Caco-2 (cell line): ENCODE measurements around the gene COX7A2. TPM values are rescaled to one million over a fixed set of nuclear protein-coding genes. Genes with fewer than 3 reads are reported as not detected.

Source experiments
- BruUV-seq: library from RNA; stranded (reverse); fragments of 400-500 nt; replicated peaks from 2 replicates; lab custom pipeline; 2021; lab: Mats Ljungman, UMichigan
- CTCF ChIA-PET: fragments of 300-600 bp; sonication (Branson Sonifier 250); formaldehyde crosslinking; loops from one replicate; lab custom pipeline; 2022; ENCODE audit warnings: antibody characterized with exemption; lab: Charles Lee
- POLR2A ChIA-PET: fragments of 300-600 bp; sonication (Branson Sonifier 250); formaldehyde crosslinking; loops from one replicate; lab custom pipeline; 2022; ENCODE audit warnings: antibody characterized with exemption; lab: Charles Lee
- DNase-seq, 2 experiments: peaks; one replicate each; pipeline versions ENCODE4 v3.0.0 to v3.0.0-alpha.2; 2020 to 2022
- H3K27me3 ChIP-seq: replicated peaks from 2 replicates; pipeline ENCODE4 v1.6.0; 2011; ENCODE audit warnings: low read length; ENCODE audit not compliant: control insufficient read depth, insufficient read depth
- H3K36me3 ChIP-seq: 2 replicates; pipeline ENCODE4 v1.5.1; 2011; ENCODE audit warnings: low read length; ENCODE audit not compliant: control insufficient read depth, insufficient read depth
- H3K4me1 ChIP-seq: fragments of 250-450 bp; sonication (Bioruptor Pico); 2 replicates; pipeline ENCODE4 v1.5.1; 2020; ENCODE audit warnings: mild to moderate bottlenecking
- H3K4me3 ChIP-seq: 2 replicates; pipeline ENCODE4 v1.5.1; 2011; ENCODE audit warnings: low read depth, mild to moderate bottlenecking, control low read depth, low read length
- H3K9me3 ChIP-seq: fragments of 250-450 bp; sonication (Bioruptor Pico); 2 replicates; pipeline ENCODE4 v1.5.1; 2020; ENCODE audit warnings: mild to moderate bottlenecking, moderate library complexity
- H3K27ac Mint-ChIP-seq: one replicate; pipeline ENCODE4 v1.8.0; 2022; ENCODE audit warnings: mixed read lengths; ENCODE audit not compliant: unreplicated experiment
- H3K27me3 Mint-ChIP-seq: one replicate; pipeline ENCODE4 v1.8.0; 2022; ENCODE audit warnings: mixed read lengths; ENCODE audit not compliant: insufficient read depth, unreplicated experiment
- H3K36me3 Mint-ChIP-seq: one replicate; pipeline ENCODE4 v1.8.0; 2022; ENCODE audit warnings: mild to moderate bottlenecking, mixed read lengths; ENCODE audit not compliant: insufficient read depth, unreplicated experiment
- H3K4me1 Mint-ChIP-seq: one replicate; pipeline ENCODE4 v1.8.0; 2022; ENCODE audit warnings: low read depth, mixed read lengths; ENCODE audit not compliant: unreplicated experiment
- H3K4me3 Mint-ChIP-seq: one replicate; pipeline ENCODE4 v1.8.0; 2022; ENCODE audit warnings: mild to moderate bottlenecking, moderate library complexity, mixed read lengths; ENCODE audit not compliant: unreplicated experiment
- H3K9me3 Mint-ChIP-seq: one replicate; pipeline ENCODE4 v1.8.0; 2022; ENCODE audit warnings: mixed read lengths; ENCODE audit not compliant: unreplicated experiment
- CTCF ChIP-seq, 2 experiments: fragments of 200-600 bp in 1 of 2; IDR thresholded peaks; 1 replicate in 1 of 2; 2 replicates in 1 of 2; pipeline versions ENCODE4 v1.5.1 to v1.8.0; 2011 to 2022; ENCODE audit warnings: antibody characterized with exemption in 1 of 2, control low read depth in 1 of 2, inconsistent platforms in 1 of 2, low read depth in 1 of 2, low read length in 1 of 2, mild to moderate bottlenecking in 1 of 2, moderate library complexity in 1 of 2; ENCODE audit not compliant: insufficient read depth in 1 of 2, severe bottlenecking in 1 of 2, unreplicated experiment in 1 of 2
- intact Hi-C: fragments of 100-400 bp; cut with micrococcal nuclease; formaldehyde crosslinking; loops from one replicate; pipeline ENCODE4 v1.10.0; 2022; ENCODE audit not compliant: unreplicated experiment
- total RNA-seq: library from RNA; stranded (reverse); gene quantifications from 2 replicates; pipeline ENCODE4 v1.2.3, GENCODE V29; 2022

The COX7A2 gene
- total RNA-seq, 1 experiment from 2014 or later: 381 TPM

GRCh38 chr6:75204217-75204958 lies 39.2 kb downstream of the COX7A2 start:
- Mint-ChIP-seq H3K4me1 (peaks cover 16% of the 10 kb centered on the region), H3K4me3 (peak overlapping the region; percentile 82), H3K9me3 (no peaks in the 10 kb centered on the region), H3K36me3 (peaks cover 6% of the 10 kb centered on the region), H3K27ac (peak overlapping the region; percentile 43), H3K27me3 (no peaks in the 10 kb centered on the region)
- ChIA-PET CTCF (interaction anchor here (0.6 to 2.2 kb wide), 14 partner anchors 13 to 1420 kb away, joined by 3 to 8 read pairs (median 4); no protein-coding TSS in a partner anchor), POLR2A (interaction anchor here (0.6 kb wide), 2 partner anchors 34 to 587 kb away, joined by 3 to 4 read pairs; no protein-coding TSS in a partner anchor)
- Histone ChIP-seq H3K36me3 (no peaks in the 10 kb centered on the region), H3K4me1 (peaks cover 10% of the 10 kb centered on the region), H3K27me3 (no peaks in the 10 kb centered on the region), H3K4me3 (peak overlapping the region; percentile 45), H3K9me3 (no peaks in the 10 kb centered on the region)
- intact Hi-C loops: loop anchor here (1.0 to 10.0 kb wide), 7 partner anchors 21 to 452 kb away; no protein-coding TSS in a partner anchor
- BruUV-seq: no TSS peak
- peak; percentile 82 for DNase-seq
- TF ChIP-seq CTCF (IDR thresholded peaks at IDR 0.05; ENCODE audit: insufficient read depth in 1 of 2, low read depth in 1 of 2, low read length in 1 of 2, severe bottlenecking in 1 of 2, unreplicated experiment in 1 of 2): peak; percentile 56 to 85

- H3K27ac Mint-ChIP-seq: peak overlapping the region; percentile 43
- no peaks in the 10 kb centered on the region for H3K9me3 Mint-ChIP-seq
- Histone ChIP-seq H3K36me3 (no peaks in the 10 kb centered on the region), H3K27me3 (no peaks in the 10 kb centered on the region), H3K4me3 (peak overlapping the region; percentile 1; the same call in 1 of the 2 replicates), H3K9me3 (no peaks in the 10 kb centered on the region), H3K4me1 (peaks cover 10% of the 10 kb centered on the region)
- peaks cover 6% of the 10 kb centered on the region for H3K36me3 Mint-ChIP-seq
- H3K4me3 Mint-ChIP-seq: peak overlapping the region; percentile 82
- ChIA-PET CTCF (interaction anchor here (0.5 to 2.2 kb wide), 9 partner anchors 21 to 456 kb away, joined by 3 to 8 read pairs (median 5); no protein-coding TSS in a partner anchor), POLR2A (no interaction called here)
- peaks cover 16% of the 10 kb centered on the region for H3K4me1 Mint-ChIP-seq
- no peak for DNase-seq
- intact Hi-C loops: loop anchor here (1.0 to 10.0 kb wide), 7 partner anchors 20 to 451 kb away; no protein-coding TSS in a partner anchor
- H3K27me3 Mint-ChIP-seq: no peaks in the 10 kb centered on the region
- no TSS peak for BruUV-seq
- TF ChIP-seq CTCF (IDR thresholded peaks at IDR 0.05; ENCODE audit: insufficient read depth in 1 of 2, low read depth in 1 of 2, low read length in 1 of 2, severe bottlenecking in 1 of 2, unreplicated experiment in 1 of 2): no peak
Measured at GRCh38 chr6:75203721-75204120, 39.9 kb downstream of the COX7A2 start.

GRCh38 chr6:75202676-75203131 lies 40.9 kb downstream of the COX7A2 start:
- no TSS peak for BruUV-seq

More at GRCh38 chr6:75202676-75203131, 40.9 kb downstream of the COX7A2 start:
- Mint-ChIP-seq H3K4me1 (peaks cover 16% of the 10 kb centered on the region), H3K9me3 (no peaks in the 10 kb centered on the region), H3K36me3 (peaks cover 6% of the 10 kb centered on the region), H3K27me3 (no peaks in the 10 kb centered on the region), H3K4me3 (peak overlapping the region; percentile 68), H3K27ac (peak overlapping the region; percentile 26)
- TF ChIP-seq CTCF (IDR thresholded peaks at IDR 0.05; ENCODE audit: insufficient read depth in 1 of 2, low read depth in 1 of 2, low read length in 1 of 2, severe bottlenecking in 1 of 2, unreplicated experiment in 1 of 2): no peak
- no peak for DNase-seq
- no peaks in the 10 kb centered on the region for H3K27me3 ChIP-seq
- peaks cover 10% of the 10 kb centered on the region for H3K4me1 ChIP-seq
- intact Hi-C loops: loop anchor here (10.0 kb wide), 1 partner anchor 128 kb away; no protein-coding TSS in a partner anchor
- no peak overlapping the region for H3K4me3 ChIP-seq
- CTCF ChIA-PET: no interaction called here
- H3K36me3 ChIP-seq: no peaks in the 10 kb centered on the region
- POLR2A ChIA-PET: no interaction called here
- no peaks in the 10 kb centered on the region for H3K9me3 ChIP-seq
